GM15510 (cell line): Measurements from ENCODE around the gene AP2A2.

Experiments
- POLR2A ChIP-seq: IDR thresholded peaks from 3 replicates; pipeline ENCODE4 v1.6.1; 2011; ENCODE audit warnings: borderline replicate concordance; ENCODE audit not compliant: insufficient read length; ENCODE audit errors: extremely low read depth

Gene AP2A2

GRCh38 chr11:1012740-1013630 lies 87.3 kb downstream of the AP2A2 start:
- no peak for TF ChIP-seq POLR2A

GRCh38 chr11:1013631-1013935 lies 87.9 kb downstream of the AP2A2 start:
- no peak for TF ChIP-seq POLR2A

- no peak for TF ChIP-seq POLR2A
Measured at GRCh38 chr11:1014276-1014675, 88.6 kb downstream of the AP2A2 start.

- no peak for TF ChIP-seq POLR2A
Measured at GRCh38 chr11:1015064-1015463, 89.4 kb downstream of the AP2A2 start.

GRCh38 chr11:1015826-1016545 lies 90.3 kb downstream of the AP2A2 start:
- no peak for TF ChIP-seq POLR2A

GRCh38 chr11:1017269-1018005 lies 91.8 kb downstream of the AP2A2 start:
- no peak for TF ChIP-seq POLR2A

GRCh38 chr11:1018091-1018490 lies 92.4 kb downstream of the AP2A2 start:
- no peak for TF ChIP-seq POLR2A

- no peak for TF ChIP-seq POLR2A
Measured at GRCh38 chr11:1019321-1019910, 93.7 kb downstream of the AP2A2 start.

- TF ChIP-seq POLR2A, result no peak
Measured at GRCh38 chr11:1020211-1020905, 94.7 kb downstream of the AP2A2 start.

- TF ChIP-seq POLR2A, result no peak
Measured at GRCh38 chr11:1022411-1022810, 96.7 kb downstream of the AP2A2 start.

GRCh38 chr11:1022908-1023810 lies 97.5 kb downstream of the AP2A2 start:
- no peak for TF ChIP-seq POLR2A

- no peak for TF ChIP-seq POLR2A
Measured at GRCh38 chr11:1023811-1024596, 98.3 kb downstream of the AP2A2 start.
